Activated CD4-positive, alpha-beta memory T cell treated with anti-CD3 and anti-CD28 coated beads for 36 hours (primary cell): ENCODE results near the gene FYN. TPM values are rescaled to one million over a fixed set of nuclear protein-coding genes. Genes with fewer than 3 reads are reported as not detected.

ENCODE experiments used
- CTCF ChIA-PET: fragments of 350-600 bp; sonication (Branson Sonifier 250); formaldehyde crosslinking; loops from one replicate; lab custom pipeline; 2021; ENCODE audit warnings: antibody characterized with exemption, inconsistent platforms; lab: Charles Lee
- POLR2A ChIA-PET: fragments of 350-600 bp; sonication (Branson Sonifier 250); formaldehyde crosslinking; loops from one replicate; lab custom pipeline; 2021; ENCODE audit warnings: antibody characterized with exemption; lab: Charles Lee
- DNase-seq: peaks from one replicate; pipeline ENCODE4 v3.0.0-alpha.2; 2020
- H3K27ac Mint-ChIP-seq: one replicate; pipeline ENCODE4 v1.8.0; 2021; ENCODE audit warnings: mixed read lengths
- H3K27me3 Mint-ChIP-seq: one replicate; pipeline ENCODE4 v1.8.0; 2021; ENCODE audit warnings: mixed read lengths
- H3K36me3 Mint-ChIP-seq: one replicate; pipeline ENCODE4 v1.8.0; 2021; ENCODE audit warnings: mixed read lengths
- H3K4me1 Mint-ChIP-seq: one replicate; pipeline ENCODE4 v1.8.0; 2021; ENCODE audit warnings: low read depth, mixed read lengths
- H3K4me3 Mint-ChIP-seq: one replicate; pipeline ENCODE4 v1.8.0; 2021; ENCODE audit warnings: mild to moderate bottlenecking, mixed read lengths
- H3K9me3 Mint-ChIP-seq: one replicate; pipeline ENCODE4 v1.8.0; 2021; ENCODE audit warnings: mixed read lengths
- intact Hi-C: fragments of 100-400 bp; cut with micrococcal nuclease; formaldehyde crosslinking; loops from one replicate; pipeline ENCODE4 v1.15.1; 2023
- total RNA-seq, 2 experiments: library from RNA; stranded (reverse); gene quantifications; one replicate each; pipeline ENCODE4 v1.2.3, GENCODE V29; 2021

The FYN gene
- total RNA-seq, 2 experiments from 2014 or later = 353 to 365 TPM

GRCh38 chr6:111805511-111806164, 67.6 kb downstream of the FYN start:
- H3K9me3 Mint-ChIP-seq = no peaks in the 10 kb centered on the region
- no peaks in the 10 kb centered on the region for H3K27me3 Mint-ChIP-seq
- ChIA-PET CTCF (interaction anchor here (1.0 to 4.9 kb wide), 12 partner anchors 8 to 238 kb away, joined by 3 to 31 read pairs (median 4); no protein-coding TSS in a partner anchor), POLR2A (interaction anchor here (0.8 to 5.3 kb wide), 20 partner anchors 10 to 230 kb away, joined by 3 to 70 read pairs (median 4); partner anchors contain the start of gene FYN)
- H3K4me3 Mint-ChIP-seq = peak overlapping the region; percentile 9
- intact Hi-C loops = loop anchor here (1.0 to 10.0 kb wide), 5 partner anchors 41 to 321 kb away; partner anchors contain the start of gene REV3L
- H3K4me1 Mint-ChIP-seq = peaks cover 96% of the 10 kb centered on the region
- H3K36me3 Mint-ChIP-seq = peaks cover 46% of the 10 kb centered on the region
- peak overlapping the region; percentile 91 for H3K27ac Mint-ChIP-seq
- peak; percentile 76 for DNase-seq

GRCh38 chr6:111804627-111805235, 68.5 kb downstream of the FYN start:
- CTCF ChIA-PET = interaction anchor here (0.7 to 4.9 kb wide), 12 partner anchors 9 to 238 kb away, joined by 3 to 31 read pairs (median 4); no protein-coding TSS in a partner anchor
- DNase-seq = peak; percentile 86
- intact Hi-C loops = loop anchor here (1.0 to 10.0 kb wide), 9 partner anchors 9 to 320 kb away; partner anchors contain the start of gene REV3L
- H3K9me3 Mint-ChIP-seq = no peaks in the 10 kb centered on the region
- POLR2A ChIA-PET = interaction anchor here (0.9 to 5.3 kb wide), 16 partner anchors 9 to 69 kb away, joined by 3 to 70 read pairs (median 7); partner anchors contain the start of gene FYN
- H3K27me3 Mint-ChIP-seq = no peaks in the 10 kb centered on the region
- H3K27ac Mint-ChIP-seq = peak overlapping the region; percentile 91
- peaks cover 44% of the 10 kb centered on the region for H3K36me3 Mint-ChIP-seq
- H3K4me3 Mint-ChIP-seq = peak overlapping the region; percentile 59
- H3K4me1 Mint-ChIP-seq = peaks cover 94% of the 10 kb centered on the region

- CTCF ChIA-PET = interaction anchor here (0.9 to 4.9 kb wide), 15 partner anchors 10 to 239 kb away, joined by 3 to 31 read pairs (median 4); no protein-coding TSS in a partner anchor
- Mint-ChIP-seq H3K27me3 (no peaks in the 10 kb centered on the region), H3K4me3 (peak overlapping the region; percentile 52), H3K9me3 (no peaks in the 10 kb centered on the region), H3K27ac (peak overlapping the region; percentile 91), H3K4me1 (peaks cover 96% of the 10 kb centered on the region), H3K36me3 (peaks cover 37% of the 10 kb centered on the region)
- POLR2A ChIA-PET = interaction anchor here (0.7 to 5.3 kb wide), 18 partner anchors 8 to 213 kb away, joined by 3 to 70 read pairs (median 6); partner anchors contain the start of gene FYN
- intact Hi-C loops = loop anchor here (1.0 to 10.0 kb wide), 8 partner anchors 9 to 319 kb away; partner anchors contain the start of gene REV3L
- DNase-seq = no peak
Observed at GRCh38 chr6:111803804-111804203, 69.4 kb downstream of the FYN start.

DNA sequence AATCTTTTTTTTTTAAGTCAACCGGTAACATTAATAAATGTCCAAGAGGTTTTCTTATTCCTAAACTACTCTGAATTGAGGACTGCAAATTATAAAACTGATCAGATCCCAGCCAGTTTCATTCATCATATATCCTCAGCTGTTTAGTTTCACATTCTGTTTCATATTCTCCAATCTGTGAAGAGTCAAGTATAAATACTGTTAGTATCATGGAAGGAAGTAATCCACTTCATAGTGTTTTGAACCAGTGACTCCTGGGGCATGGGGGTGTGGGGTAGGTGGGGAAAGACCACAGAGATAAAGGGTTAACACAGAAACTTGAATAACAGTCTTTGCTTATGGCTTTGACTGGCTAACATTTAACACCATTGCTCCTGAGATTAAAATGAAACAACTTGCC, 69.9 kb downstream of the FYN start:
- intact Hi-C loops = loop anchor here (10.0 kb wide), 1 partner anchor 319 kb away; the partner anchor contains the start of gene REV3L
- peaks cover 34% of the 10 kb centered on the region for H3K36me3 Mint-ChIP-seq
- DNase-seq = peak; percentile 69
- H3K9me3 Mint-ChIP-seq = no peaks in the 10 kb centered on the region
- no peaks in the 10 kb centered on the region for H3K27me3 Mint-ChIP-seq
- peak overlapping the region; percentile 91 for H3K27ac Mint-ChIP-seq
- ChIA-PET CTCF (interaction anchor here (0.9 to 4.9 kb wide), 11 partner anchors 9 to 213 kb away, joined by 3 to 31 read pairs (median 4); no protein-coding TSS in a partner anchor), POLR2A (interaction anchor here (0.7 to 5.3 kb wide), 17 partner anchors 9 to 213 kb away, joined by 3 to 70 read pairs (median 6); partner anchors contain the start of gene FYN)
- peak overlapping the region; percentile 52 for H3K4me3 Mint-ChIP-seq
- peaks cover 96% of the 10 kb centered on the region for H3K4me1 Mint-ChIP-seq

DNA sequence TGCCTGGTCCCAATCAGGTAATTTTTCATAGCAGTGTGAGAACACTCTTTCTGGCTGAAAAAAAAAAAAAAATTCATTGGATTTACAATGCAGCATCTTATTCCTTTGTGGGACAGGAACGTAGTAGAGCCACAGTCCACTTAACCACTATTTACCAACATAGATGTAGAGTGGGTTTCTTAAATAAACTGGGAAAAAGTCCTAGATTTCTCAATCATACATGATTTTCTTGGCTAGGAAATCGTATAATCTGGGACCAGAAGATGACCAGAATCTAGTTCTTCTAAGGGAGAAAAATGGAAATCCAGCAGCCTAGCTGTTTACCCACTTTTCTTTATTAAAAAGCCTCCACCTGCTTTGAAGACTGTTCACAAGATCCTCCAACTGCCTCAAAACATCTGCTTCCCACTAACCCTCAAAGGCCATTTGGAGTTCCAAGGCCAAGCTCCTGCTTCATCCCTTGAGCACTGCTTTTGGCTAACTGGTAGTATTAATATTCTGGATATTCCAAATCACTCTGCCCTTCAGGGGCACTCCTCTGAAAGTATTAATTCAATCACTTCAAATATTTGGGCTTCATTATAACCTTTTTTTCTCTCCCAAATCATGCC, 70.4 kb downstream of the FYN start:
- CTCF ChIA-PET = interaction anchor here (0.9 to 4.9 kb wide), 7 partner anchors 9 to 214 kb away, joined by 3 to 31 read pairs (median 4); no protein-coding TSS in a partner anchor
- Mint-ChIP-seq H3K4me1 (peaks cover 93% of the 10 kb centered on the region), H3K36me3 (peaks cover 29% of the 10 kb centered on the region), H3K27ac (peak overlapping the region; percentile 91), H3K27me3 (no peaks in the 10 kb centered on the region), H3K9me3 (no peaks in the 10 kb centered on the region), H3K4me3 (peak overlapping the region; percentile 52)
- DNase-seq = no peak
- POLR2A ChIA-PET = interaction anchor here (0.7 to 5.3 kb wide), 9 partner anchors 9 to 214 kb away, joined by 3 to 70 read pairs (median 8); partner anchors contain the start of gene FYN
- intact Hi-C loops = loop anchor here (10.0 kb wide), 1 partner anchor 318 kb away; the partner anchor contains the start of gene REV3L

- CTCF ChIA-PET = interaction anchor here (1.8 to 4.9 kb wide), 2 partner anchors 39 to 92 kb away, joined by 4 to 28 read pairs; no protein-coding TSS in a partner anchor
- H3K36me3 Mint-ChIP-seq = peaks cover 26% of the 10 kb centered on the region
- H3K27me3 Mint-ChIP-seq = no peaks in the 10 kb centered on the region
- H3K27ac Mint-ChIP-seq = peak overlapping the region; percentile 91
- no peak overlapping the region for H3K4me3 Mint-ChIP-seq
- intact Hi-C loops = loop anchor here (10.0 kb wide), 1 partner anchor 317 kb away; the partner anchor contains the start of gene REV3L
- DNase-seq = no peak
- no peaks in the 10 kb centered on the region for H3K9me3 Mint-ChIP-seq
- H3K4me1 Mint-ChIP-seq = peaks cover 91% of the 10 kb centered on the region
- POLR2A ChIA-PET = interaction anchor here (0.6 to 5.3 kb wide), 3 partner anchors 11 to 32 kb away, joined by 3 to 70 read pairs (median 6); no protein-coding TSS in a partner anchor
Observed at GRCh38 chr6:111802015-111802414, 71.2 kb downstream of the FYN start.

GRCh38 chr6:111800821-111801220, 72.4 kb downstream of the FYN start:
- Mint-ChIP-seq H3K27ac (peak overlapping the region; percentile 46), H3K9me3 (no peaks in the 10 kb centered on the region), H3K4me1 (peaks cover 90% of the 10 kb centered on the region), H3K36me3 (peaks cover 31% of the 10 kb centered on the region), H3K27me3 (no peaks in the 10 kb centered on the region), H3K4me3 (no peak overlapping the region)
- CTCF ChIA-PET = interaction anchor here (0.7 to 0.9 kb wide), 4 partner anchors 39 to 68 kb away, joined by 3 to 4 read pairs (median 3); no protein-coding TSS in a partner anchor
- POLR2A ChIA-PET = no interaction called here
- no peak for DNase-seq
- intact Hi-C loops = loop anchor here (10.0 kb wide), 1 partner anchor 316 kb away; the partner anchor contains the start of gene REV3L

DNA sequence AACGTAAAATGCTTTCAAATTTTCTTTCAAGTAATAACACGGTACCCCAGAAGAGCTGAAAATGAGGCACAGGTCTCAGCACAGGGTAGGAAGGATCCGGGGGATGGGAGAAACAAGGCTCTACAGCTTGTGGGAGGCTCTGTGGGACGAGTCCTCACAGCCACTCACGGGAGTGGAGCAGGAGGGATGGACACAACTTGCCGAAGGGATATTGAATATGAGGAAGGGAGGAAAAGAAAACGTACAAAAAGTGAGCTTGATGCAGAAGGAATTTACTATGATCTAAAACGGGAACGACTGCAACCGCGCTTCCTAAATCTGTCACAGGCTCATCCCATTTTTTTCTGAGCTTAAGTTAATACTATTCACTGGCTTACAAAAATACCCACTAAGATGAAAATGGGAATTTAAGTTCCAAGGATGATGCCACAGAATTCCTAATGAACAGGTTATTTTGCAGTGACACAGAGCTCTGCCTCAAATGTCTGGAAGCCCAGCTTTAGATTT, 72.9 kb downstream of the FYN start:
- Mint-ChIP-seq H3K4me3 (no peak overlapping the region), H3K9me3 (no peaks in the 10 kb centered on the region), H3K27ac (peak overlapping the region; percentile 46), H3K27me3 (no peaks in the 10 kb centered on the region), H3K36me3 (peaks cover 33% of the 10 kb centered on the region), H3K4me1 (peaks cover 90% of the 10 kb centered on the region)
- POLR2A ChIA-PET = no interaction called here
- CTCF ChIA-PET = interaction anchor here (0.8 to 1.5 kb wide), 4 partner anchors 9 to 69 kb away, joined by 3 read pairs; no protein-coding TSS in a partner anchor
- intact Hi-C loops = loop anchor here (10.0 kb wide), 1 partner anchor 316 kb away; the partner anchor contains the start of gene REV3L
- no peak for DNase-seq

DNA sequence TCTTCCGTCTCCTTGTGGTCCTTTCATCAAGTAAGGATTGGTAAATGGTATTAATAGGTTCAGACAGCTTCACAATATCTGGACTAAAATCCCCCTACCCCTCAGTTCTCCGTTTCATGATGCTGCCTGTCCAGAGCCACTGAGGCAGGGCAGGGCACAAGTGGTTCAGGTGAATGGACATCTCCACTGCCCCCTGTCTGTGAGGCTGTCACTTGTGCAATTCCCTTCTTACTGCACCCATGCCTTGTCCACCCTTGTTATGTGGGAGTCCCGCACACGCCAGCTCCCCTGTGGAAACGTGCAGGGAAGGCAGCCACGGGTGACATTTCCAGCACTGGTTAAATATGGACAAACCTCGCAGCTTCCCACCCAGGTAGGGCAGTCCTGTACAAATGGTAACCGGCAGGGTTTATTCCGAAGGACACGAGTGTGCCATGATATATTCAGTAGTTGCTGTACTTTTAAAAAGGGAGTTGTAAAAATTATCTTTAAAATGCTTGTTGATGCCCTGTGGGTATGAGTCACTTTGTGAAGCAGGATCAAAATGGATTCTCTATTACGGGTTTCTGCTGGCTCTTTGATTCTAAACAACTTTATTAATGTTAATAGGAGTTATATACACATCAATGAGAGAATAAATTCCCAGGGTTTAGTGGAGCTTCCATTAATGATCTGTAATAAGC, 73.5 kb downstream of the FYN start:
- CTCF ChIA-PET = interaction anchor here (0.8 to 1.5 kb wide), 5 partner anchors 10 to 70 kb away, joined by 3 read pairs; no protein-coding TSS in a partner anchor
- no peak overlapping the region for H3K4me3 Mint-ChIP-seq
- H3K4me1 Mint-ChIP-seq = peaks cover 90% of the 10 kb centered on the region
- peak overlapping the region; percentile 79 for H3K27ac Mint-ChIP-seq
- H3K36me3 Mint-ChIP-seq = peaks cover 35% of the 10 kb centered on the region
- intact Hi-C loops = loop anchor here (10.0 kb wide), 1 partner anchor 315 kb away; the partner anchor contains the start of gene REV3L
- H3K9me3 Mint-ChIP-seq = no peaks in the 10 kb centered on the region
- no peaks in the 10 kb centered on the region for H3K27me3 Mint-ChIP-seq
- POLR2A ChIA-PET = no interaction called here
- DNase-seq = no peak

- DNase-seq = peak; percentile 54
- Mint-ChIP-seq H3K27ac (peak overlapping the region; percentile 79), H3K9me3 (no peaks in the 10 kb centered on the region), H3K4me1 (peaks cover 90% of the 10 kb centered on the region), H3K27me3 (no peaks in the 10 kb centered on the region), H3K36me3 (peaks cover 36% of the 10 kb centered on the region), H3K4me3 (no peak overlapping the region)
- intact Hi-C loops = loop anchor here (1.0 kb wide), 1 partner anchor 34 kb away; no protein-coding TSS in a partner anchor
- POLR2A ChIA-PET = interaction anchor here (1.1 kb wide), 1 partner anchor 34 kb away, joined by 4 read pairs; no protein-coding TSS in a partner anchor
- CTCF ChIA-PET = interaction anchor here (0.6 kb wide), 1 partner anchor 39 kb away, joined by 3 read pairs; no protein-coding TSS in a partner anchor
Observed at GRCh38 chr6:111798281-111798725, 74.9 kb downstream of the FYN start.
